HepG2 (cell line): ENCODE data around the gene TMEM114. TPM values are rescaled to one million over a fixed set of nuclear protein-coding genes. Genes with fewer than 3 reads are reported as not detected.

Experiments used
- BHLHE40 ChIP-seq: IDR thresholded peaks from 2 replicates; pipeline ENCODE4 v1.6.1; 2011; ENCODE audit warnings: low read length, improper control_type of control experiment
- EP300 ChIP-seq, 3 experiments: sonication (generic) in 1 of 3; formaldehyde crosslinking in 1 of 3; IDR thresholded peaks; 2 replicates each; pipeline versions ENCODE4 v1.5.1 to v1.6.1; 2011 to 2020; ENCODE audit warnings: low read depth in 2 of 3, low read length in 2 of 3, borderline replicate concordance in 1 of 3, improper control_type of control experiment in 1 of 3, mild to moderate bottlenecking in 1 of 3, missing genetic modification reagents in 1 of 3, moderate library complexity in 1 of 3
- HNF4A ChIP-seq: sonication (generic); formaldehyde crosslinking; IDR thresholded peaks from 2 replicates; pipeline ENCODE4 v1.4.0; 2020; ENCODE audit warnings: missing genetic modification reagents
- KDM4B ChIP-seq: sonication (generic); formaldehyde crosslinking; IDR thresholded peaks from 2 replicates; pipeline ENCODE4 v1.4.0; 2020; ENCODE audit warnings: missing genetic modification reagents
- MIXL1 ChIP-seq: IDR thresholded peaks from 2 replicates; pipeline ENCODE4 v1.6.1; 2016
- SIN3B ChIP-seq: fragments of 150-350 bp; IDR thresholded peaks from 2 replicates; pipeline ENCODE4 v1.6.1; 2014; ENCODE audit warnings: low read length
- STAG1 ChIP-seq: sonication (generic); formaldehyde crosslinking; IDR thresholded peaks from 2 replicates; pipeline ENCODE4 v1.4.0; 2020; ENCODE audit warnings: missing genetic modification reagents
- ZNF263 ChIP-seq: sonication (generic); formaldehyde crosslinking; IDR thresholded peaks from 2 replicates; pipeline ENCODE4 v1.4.0; 2020; ENCODE audit warnings: missing genetic modification reagents
- ZNF329 ChIP-seq: sonication (generic); formaldehyde crosslinking; IDR thresholded peaks from 2 replicates; pipeline ENCODE4 v1.9.0; 2021; ENCODE audit warnings: low read depth, mild to moderate bottlenecking, missing genetic modification reagents
- ZNF335 ChIP-seq: sonication (generic); formaldehyde crosslinking; IDR thresholded peaks from 2 replicates; pipeline ENCODE4 v1.4.0; 2020; ENCODE audit warnings: missing genetic modification reagents
- ZNF816 ChIP-seq: sonication (generic); formaldehyde crosslinking; IDR thresholded peaks from 2 replicates; pipeline ENCODE4 v1.8.0; 2022; ENCODE audit warnings: missing genetic modification reagents, mild to moderate bottlenecking, borderline replicate concordance
- polyA plus RNA-seq, 8 experiments: library from polyadenylated mRNA; depleted of rRNA in 3 of 8; stranded (reverse) in 7 of 8; unstranded in 1 of 8; fragments of >200 nt; fragmentation: Illumina TruSeq in 4 of 8; extraction: Trizol in 4 of 8; gene quantifications; 2 replicates each; pipeline versions ENCODE4 v1.2.1 to v1.2.3, GENCODE V29; 2011 to 2016; ENCODE audit warnings: low read depth in 4 of 8, missing spikeins in 1 of 8, mixed read lengths in 1 of 8; ENCODE audit not compliant: insufficient read depth in 1 of 8
- total RNA-seq, 5 experiments: library from RNA; depleted of rRNA; stranded (reverse); fragments of >200 nt; fragmentation: Illumina TruSeq; extraction: Trizol; gene quantifications; 2 replicates each; pipeline ENCODE4 v1.2.3, GENCODE V29; 2016; ENCODE audit warnings: low read depth in 1 of 5
- TF ChIP-seq, protein P1 (sequence below): IDR thresholded peaks from 2 replicates; pipeline ENCODE4 v1.6.1; 2012; ENCODE audit warnings: inconsistent platforms
- TF ChIP-seq, protein P2 (sequence below): sonication (generic); formaldehyde crosslinking; IDR thresholded peaks from 2 replicates; pipeline ENCODE4 v1.4.0; 2020; ENCODE audit warnings: missing genetic modification reagents
- TF ChIP-seq, protein P3 (sequence below): IDR thresholded peaks from 2 replicates; pipeline ENCODE4 v1.6.1; 2018; ENCODE audit warnings: missing genetic modification reagents, mild to moderate bottlenecking, missing compliant biosample characterization
- TF ChIP-seq, protein P4 (sequence below): sonication (generic); formaldehyde crosslinking; IDR thresholded peaks from 2 replicates; pipeline ENCODE4 v1.5.1; 2020; ENCODE audit warnings: mild to moderate bottlenecking, missing genetic modification reagents, moderate library complexity
- TF ChIP-seq, protein P5 (sequence below): sonication (generic); formaldehyde crosslinking; IDR thresholded peaks from 2 replicates; pipeline ENCODE4 v1.4.0; 2020; ENCODE audit warnings: missing genetic modification reagents, borderline replicate concordance
- TF ChIP-seq, protein P6 (sequence below): sonication (generic); formaldehyde crosslinking; IDR thresholded peaks from 2 replicates; pipeline ENCODE4 v1.5.1; 2020; ENCODE audit warnings: missing genetic modification reagents, mild to moderate bottlenecking, borderline replicate concordance

TMEM114 gene
- total and polyA plus RNA-seq, 2 of the 13 experiments (the other 11 are each of a cell fraction or from before 2014, with no cell fraction given): not detected

DNA sequence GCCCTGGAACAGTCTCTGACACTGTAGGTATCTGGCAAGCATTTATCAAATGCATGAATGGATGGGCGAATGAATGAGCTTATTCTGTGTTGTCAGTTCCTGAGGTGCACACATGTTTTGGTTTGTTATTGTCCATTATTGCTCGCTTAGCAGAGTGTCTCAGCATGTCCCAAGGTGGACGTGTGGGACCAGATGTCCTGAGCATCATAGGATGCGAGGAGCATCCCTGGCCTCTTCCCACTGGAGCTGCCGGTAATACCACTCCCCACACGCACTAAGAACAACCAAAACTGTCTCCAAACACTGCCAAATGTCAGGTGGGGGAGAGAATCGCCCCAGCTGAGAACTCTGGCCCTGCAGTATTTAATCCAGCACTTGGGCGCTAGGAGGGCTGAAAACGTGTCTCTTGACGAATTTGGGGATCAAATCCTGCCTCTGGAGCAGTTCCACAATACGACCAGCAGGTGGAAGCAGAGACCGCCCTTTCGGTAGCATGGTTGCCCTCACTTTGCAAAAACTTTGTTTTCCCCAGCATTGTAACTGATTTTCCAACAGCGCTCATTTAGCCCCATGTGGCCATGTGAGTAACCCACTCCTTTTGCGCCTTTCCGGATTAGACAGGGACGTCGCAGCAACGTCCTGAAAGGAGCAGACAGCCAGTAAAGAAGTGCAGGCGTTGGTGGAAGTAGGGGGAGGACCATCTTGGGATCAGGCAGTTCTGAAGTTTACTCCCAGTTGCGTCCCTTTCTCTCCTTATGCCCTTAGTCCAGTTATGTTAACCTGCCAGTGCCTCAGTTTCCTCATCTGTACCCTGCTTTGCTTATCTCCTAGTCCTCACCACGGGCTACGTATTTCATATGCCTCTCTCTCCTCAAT lies 22.7 kb downstream of the TMEM114 start (continued):
- TF ChIP-seq KDM4B: peak; percentile 63; the same call in 1 of the 2 replicates
- TF ChIP-seq, protein P1, sequence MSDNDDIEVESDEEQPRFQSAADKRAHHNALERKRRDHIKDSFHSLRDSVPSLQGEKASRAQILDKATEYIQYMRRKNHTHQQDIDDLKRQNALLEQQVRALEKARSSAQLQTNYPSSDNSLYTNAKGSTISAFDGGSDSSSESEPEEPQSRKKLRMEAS: peak; percentile 60
- TF ChIP-seq, protein P2, sequence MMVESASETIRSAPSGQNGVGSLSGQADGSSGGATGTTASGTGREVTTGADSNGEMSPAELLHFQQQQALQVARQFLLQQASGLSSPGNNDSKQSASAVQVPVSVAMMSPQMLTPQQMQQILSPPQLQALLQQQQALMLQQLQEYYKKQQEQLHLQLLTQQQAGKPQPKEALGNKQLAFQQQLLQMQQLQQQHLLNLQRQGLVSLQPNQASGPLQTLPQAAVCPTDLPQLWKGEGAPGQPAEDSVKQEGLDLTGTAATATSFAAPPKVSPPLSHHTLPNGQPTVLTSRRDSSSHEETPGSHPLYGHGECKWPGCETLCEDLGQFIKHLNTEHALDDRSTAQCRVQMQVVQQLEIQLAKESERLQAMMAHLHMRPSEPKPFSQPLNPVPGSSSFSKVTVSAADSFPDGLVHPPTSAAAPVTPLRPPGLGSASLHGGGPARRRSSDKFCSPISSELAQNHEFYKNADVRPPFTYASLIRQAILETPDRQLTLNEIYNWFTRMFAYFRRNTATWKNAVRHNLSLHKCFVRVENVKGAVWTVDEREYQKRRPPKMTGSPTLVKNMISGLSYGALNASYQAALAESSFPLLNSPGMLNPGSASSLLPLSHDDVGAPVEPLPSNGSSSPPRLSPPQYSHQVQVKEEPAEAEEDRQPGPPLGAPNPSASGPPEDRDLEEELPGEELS (CRISPR knock-in tag): peak; percentile 80
- TF ChIP-seq, protein P3, sequence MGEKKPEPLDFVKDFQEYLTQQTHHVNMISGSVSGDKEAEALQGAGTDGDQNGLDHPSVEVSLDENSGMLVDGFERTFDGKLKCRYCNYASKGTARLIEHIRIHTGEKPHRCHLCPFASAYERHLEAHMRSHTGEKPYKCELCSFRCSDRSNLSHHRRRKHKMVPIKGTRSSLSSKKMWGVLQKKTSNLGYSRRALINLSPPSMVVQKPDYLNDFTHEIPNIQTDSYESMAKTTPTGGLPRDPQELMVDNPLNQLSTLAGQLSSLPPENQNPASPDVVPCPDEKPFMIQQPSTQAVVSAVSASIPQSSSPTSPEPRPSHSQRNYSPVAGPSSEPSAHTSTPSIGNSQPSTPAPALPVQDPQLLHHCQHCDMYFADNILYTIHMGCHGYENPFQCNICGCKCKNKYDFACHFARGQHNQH (CRISPR knock-in tag): peak; percentile 82
- peak; percentile 100 for TF ChIP-seq STAG1 (CRISPR knock-in tag)
- 0 out of 2 replicates have a peak, but pooled peaks have one; percentile 21 for TF ChIP-seq ZNF329 (CRISPR knock-in tag)
- no peak; the same call in 1 of the 2 replicates for TF ChIP-seq ZNF263 (CRISPR knock-in tag)
- TF ChIP-seq, protein P4, sequence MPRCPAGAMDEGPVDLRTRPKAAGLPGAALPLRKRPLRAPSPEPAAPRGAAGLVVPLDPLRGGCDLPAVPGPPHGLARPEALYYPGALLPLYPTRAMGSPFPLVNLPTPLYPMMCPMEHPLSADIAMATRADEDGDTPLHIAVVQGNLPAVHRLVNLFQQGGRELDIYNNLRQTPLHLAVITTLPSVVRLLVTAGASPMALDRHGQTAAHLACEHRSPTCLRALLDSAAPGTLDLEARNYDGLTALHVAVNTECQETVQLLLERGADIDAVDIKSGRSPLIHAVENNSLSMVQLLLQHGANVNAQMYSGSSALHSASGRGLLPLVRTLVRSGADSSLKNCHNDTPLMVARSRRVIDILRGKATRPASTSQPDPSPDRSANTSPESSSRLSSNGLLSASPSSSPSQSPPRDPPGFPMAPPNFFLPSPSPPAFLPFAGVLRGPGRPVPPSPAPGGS (CRISPR knock-in tag): peak; percentile 61; the same call in 1 of the 2 replicates
- 0 out of 4 replicates have a peak, but pooled peaks of 1 of the 2 experiments have one; percentile 25 for TF ChIP-seq EP300 (IDR thresholded peaks at IDR 0.05; ENCODE audit: low read depth in 2 of 2, low read length in 2 of 2)
- no peak; the same call in 1 of the 2 replicates for TF ChIP-seq EP300 (CRISPR knock-in tag; IDR thresholded peaks at IDR 0.05; ENCODE audit: borderline replicate concordance)
- TF ChIP-seq, protein P5, sequence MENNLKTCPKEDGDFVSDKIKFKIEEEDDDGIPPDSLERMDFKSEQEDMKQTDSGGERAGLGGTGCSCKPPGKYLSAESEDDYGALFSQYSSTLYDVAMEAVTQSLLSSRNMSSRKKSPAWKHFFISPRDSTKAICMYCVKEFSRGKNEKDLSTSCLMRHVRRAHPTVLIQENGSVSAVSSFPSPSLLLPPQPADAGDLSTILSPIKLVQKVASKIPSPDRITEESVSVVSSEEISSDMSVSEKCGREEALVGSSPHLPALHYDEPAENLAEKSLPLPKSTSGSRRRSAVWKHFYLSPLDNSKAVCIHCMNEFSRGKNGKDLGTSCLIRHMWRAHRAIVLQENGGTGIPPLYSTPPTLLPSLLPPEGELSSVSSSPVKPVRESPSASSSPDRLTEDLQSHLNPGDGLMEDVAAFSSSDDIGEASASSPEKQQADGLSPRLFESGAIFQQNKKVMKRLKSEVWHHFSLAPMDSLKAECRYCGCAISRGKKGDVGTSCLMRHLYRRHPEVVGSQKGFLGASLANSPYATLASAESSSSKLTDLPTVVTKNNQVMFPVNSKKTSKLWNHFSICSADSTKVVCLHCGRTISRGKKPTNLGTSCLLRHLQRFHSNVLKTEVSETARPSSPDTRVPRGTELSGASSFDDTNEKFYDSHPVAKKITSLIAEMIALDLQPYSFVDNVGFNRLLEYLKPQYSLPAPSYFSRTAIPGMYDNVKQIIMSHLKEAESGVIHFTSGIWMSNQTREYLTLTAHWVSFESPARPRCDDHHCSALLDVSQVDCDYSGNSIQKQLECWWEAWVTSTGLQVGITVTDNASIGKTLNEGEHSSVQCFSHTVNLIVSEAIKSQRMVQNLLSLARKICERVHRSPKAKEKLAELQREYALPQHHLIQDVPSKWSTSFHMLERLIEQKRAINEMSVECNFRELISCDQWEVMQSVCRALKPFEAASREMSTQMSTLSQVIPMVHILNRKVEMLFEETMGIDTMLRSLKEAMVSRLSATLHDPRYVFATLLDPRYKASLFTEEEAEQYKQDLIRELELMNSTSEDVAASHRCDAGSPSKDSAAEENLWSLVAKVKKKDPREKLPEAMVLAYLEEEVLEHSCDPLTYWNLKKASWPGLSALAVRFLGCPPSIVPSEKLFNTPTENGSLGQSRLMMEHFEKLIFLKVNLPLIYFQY: 0 out of 2 replicates have a peak, but pooled peaks have one; percentile 35
- TF ChIP-seq MIXL1 (CRISPR knock-in tag): peak; percentile 98
- no peak for TF ChIP-seq ZNF816 (CRISPR knock-in tag)
- TF ChIP-seq HNF4A (CRISPR knock-in tag): peak; percentile 41
- TF ChIP-seq ZNF335 (CRISPR knock-in tag): 0 out of 2 replicates have a peak, but pooled peaks have one; percentile 52
- TF ChIP-seq, protein P6, sequence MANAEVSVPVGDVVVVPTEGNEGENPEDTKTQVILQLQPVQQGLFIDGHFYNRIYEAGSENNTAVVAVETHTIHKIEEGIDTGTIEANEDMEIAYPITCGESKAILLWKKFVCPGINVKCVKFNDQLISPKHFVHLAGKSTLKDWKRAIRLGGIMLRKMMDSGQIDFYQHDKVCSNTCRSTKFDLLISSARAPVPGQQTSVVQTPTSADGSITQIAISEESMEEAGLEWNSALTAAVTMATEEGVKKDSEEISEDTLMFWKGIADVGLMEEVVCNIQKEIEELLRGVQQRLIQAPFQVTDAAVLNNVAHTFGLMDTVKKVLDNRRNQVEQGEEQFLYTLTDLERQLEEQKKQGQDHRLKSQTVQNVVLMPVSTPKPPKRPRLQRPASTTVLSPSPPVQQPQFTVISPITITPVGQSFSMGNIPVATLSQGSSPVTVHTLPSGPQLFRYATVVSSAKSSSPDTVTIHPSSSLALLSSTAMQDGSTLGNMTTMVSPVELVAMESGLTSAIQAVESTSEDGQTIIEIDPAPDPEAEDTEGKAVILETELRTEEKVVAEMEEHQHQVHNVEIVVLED (CRISPR knock-in tag): no peak
- TF ChIP-seq BHLHE40: peak; percentile 58; the same call in 1 of the 2 replicates
- peak; percentile 71 for TF ChIP-seq SIN3B
